ENCODE measurements around the gene MBNL1.

The MBNL1 gene

DNA sequence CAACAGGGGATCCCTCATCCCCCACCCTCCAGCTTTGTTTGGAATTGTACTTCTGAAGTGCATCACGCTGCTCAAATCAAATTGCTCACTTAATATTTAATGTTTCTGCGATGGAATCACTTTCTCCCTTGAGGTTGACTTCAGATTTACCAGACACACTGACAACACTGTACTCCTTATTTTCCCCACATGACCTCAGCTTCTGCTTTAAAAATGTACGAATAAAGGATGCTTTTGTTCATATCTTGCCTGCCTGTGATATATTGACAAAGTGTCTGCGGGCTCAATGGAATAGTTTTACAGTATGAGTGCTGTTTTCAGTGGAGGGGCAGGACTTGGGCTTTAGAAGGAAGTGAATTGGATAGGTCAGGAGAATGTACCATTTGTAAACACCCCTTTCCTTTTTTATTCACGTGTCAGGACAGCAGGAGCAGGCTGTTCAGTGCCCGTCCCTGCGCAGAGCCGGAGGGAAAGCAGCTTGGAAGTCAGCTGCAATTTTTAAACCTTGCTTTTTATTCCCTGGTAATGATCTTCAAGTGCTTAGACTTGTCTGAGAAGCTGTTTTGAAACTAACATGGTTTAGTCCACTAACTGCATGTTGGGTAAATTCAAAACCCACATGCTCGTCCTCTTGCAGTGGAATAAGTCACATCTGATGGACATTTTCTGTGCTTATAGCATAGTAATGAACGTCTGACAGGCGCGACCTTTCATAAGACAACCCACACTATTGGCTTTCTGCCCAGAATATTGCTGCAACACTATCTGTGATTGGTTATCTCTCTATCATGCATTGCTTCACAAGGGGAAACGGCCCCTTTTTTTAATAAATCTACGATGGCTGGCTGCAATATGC is 29.9 kb downstream of the MBNL1 start:
- peak; percentile 52 for DNase-seq (ENCODE audit: low read depth)

DNA sequence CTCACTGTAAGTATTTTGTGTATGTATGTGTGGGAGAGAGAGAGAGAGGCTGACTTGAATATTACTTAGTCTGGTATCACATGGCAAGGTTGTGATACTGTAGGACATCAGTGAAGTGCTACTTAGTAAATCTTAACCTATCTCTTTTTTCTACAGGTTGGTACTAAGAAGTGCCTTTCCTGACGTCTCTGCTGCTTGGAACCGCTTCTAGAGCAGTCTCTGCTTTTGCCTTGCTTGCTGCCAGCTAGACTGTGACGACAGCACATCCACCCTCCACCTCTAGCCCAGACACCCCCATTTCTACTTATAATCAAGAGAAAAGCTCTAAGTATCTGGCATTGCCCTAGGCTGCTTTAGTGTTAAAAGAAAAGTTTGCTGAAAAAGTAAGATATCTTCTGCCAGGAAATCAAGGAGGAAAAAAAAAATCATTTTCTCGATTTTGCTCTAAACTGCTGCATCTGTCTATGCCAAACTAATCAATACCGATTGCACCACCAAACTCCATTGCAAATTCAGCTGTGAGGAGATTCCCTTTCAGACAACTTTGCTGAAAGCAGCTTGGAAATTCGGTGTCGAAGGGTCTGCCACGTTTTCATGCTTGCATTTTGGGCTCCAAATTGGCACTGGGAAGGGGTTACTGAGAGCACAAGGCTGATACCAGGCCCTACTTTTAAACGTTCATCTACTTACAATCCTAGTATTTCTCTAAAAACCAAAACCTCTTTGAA is 30.7 kb downstream of the MBNL1 start:
- DNase-seq (ENCODE audit: low read depth): no peak

- DNase-seq (ENCODE audit: low read depth): no peak
These were observed 31.5 kb downstream of the MBNL1 start for GRCh38 chr3:152300029-152300731.

DNA sequence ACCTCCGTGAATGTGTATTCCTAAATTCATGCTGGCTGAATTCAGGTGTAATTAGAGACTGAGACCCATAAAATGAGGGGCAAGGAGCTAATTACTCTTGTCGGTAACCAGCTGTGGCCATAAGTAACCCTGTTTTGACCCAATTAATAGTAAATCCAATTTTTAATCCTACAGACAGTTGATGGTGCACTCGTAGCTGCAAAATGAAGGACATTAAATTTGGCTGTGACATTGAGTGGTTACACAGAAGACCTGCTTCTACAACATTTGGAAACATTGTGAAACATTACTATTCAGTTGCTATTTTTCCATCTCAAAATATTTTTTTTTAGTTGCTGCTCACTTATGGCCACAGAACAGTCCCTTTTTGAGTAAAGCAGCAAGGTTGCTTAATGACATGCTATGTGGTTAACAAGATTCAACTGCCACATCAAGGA is 33.0 kb downstream of the MBNL1 start:
- DNase-seq (ENCODE audit: low read depth): no peak

DNA sequence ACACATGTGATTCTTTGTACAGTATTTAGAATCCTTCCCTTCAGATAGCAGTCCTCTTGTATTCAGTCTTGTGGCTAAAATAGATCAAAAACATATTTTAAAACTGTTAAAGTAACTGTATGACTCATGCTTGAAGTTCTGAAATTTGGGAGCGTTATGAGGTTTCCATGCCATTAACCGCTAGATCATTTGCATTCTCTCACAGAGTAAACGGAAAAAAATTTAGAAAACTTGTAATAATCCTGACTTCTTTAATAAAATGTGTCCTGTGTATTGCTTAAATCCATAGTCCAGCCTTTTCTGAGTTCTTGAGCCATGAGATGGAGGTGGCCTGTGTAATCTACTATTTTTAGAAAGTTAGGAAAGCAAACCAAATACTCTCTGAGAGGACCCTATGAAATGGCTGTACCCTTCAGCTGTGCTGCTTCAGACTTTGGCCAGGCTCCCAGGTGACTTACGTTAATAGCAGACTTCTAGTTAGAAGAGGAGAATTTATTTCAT is 33.8 kb downstream of the MBNL1 start:
- DNase-seq (ENCODE audit: low read depth): no peak

- no peak for DNase-seq (ENCODE audit: low read depth)
These were observed 35.4 kb downstream of the MBNL1 start for GRCh38 chr3:152304160-152304559.

DNA sequence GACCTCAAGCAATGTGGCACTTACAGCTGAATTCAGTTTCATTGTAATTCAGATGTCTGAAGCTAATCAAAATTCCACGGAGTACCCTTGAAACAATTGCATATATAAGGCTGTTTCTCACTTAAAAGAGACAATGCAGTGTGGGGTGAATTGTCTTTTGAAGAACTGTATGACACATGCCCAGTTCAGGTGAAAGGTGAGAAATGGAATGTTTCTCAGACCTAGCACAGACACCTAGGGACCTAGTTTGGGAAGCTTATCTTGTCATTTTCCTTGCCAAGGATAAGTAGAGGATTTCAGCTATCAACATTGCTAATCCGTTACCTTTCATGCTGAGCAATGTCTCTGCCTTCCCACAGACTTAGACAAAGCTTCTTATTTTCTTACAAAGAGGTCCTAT is 36.3 kb downstream of the MBNL1 start:
- DNase-seq (ENCODE audit: low read depth): no peak

DNA sequence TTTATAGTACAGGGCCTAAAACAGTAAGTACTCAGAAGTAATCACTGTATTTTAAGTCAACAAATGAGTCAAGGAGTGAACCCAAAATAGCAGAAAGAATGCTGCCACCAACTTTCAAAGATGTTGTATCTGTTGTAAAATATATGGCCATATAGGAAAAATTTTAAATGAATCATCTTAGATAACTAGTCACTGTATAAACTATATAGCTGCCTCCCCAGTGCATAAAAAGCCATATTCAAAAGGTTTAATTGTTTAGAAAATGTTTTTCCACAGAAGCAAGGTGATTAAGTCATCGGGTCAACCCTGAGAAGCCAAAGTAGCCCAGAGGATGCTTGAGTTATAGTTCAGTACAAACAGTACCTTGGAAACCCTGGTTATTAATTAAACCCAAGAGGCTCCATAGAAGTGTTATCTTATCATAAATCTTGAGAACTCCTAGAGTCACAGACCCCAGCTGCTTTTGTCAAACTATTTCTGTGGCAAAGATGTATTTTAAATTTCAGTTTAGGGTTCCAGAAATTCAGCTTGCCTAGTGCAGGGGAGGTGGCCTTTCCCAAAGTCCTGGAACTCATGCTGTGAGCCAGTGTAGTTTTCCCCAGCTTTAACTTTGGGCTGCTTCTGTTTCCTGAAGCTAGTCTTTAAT is 39.2 kb downstream of the MBNL1 start:
- no peak for DNase-seq (ENCODE audit: low read depth)

DNA sequence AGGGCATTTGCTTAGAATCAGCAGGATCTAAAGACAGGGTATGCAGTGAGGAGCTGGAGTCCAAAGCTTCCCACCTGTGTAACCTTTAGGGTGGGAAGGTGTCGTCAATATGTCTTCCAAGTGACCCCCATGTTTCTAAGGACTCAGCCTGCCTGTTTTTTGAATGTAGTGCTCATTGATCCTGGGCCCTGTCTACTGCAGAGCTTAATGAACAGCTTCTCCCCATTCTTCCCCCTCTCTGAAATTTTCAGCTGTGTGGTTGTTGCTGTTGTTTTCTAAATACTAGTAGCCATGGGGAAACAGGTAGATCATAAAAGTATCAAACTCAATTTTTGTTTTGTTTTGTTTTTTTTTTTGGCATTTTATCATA is 39.7 kb downstream of the MBNL1 start:
- DNase-seq (ENCODE audit: low read depth): no peak

DNA sequence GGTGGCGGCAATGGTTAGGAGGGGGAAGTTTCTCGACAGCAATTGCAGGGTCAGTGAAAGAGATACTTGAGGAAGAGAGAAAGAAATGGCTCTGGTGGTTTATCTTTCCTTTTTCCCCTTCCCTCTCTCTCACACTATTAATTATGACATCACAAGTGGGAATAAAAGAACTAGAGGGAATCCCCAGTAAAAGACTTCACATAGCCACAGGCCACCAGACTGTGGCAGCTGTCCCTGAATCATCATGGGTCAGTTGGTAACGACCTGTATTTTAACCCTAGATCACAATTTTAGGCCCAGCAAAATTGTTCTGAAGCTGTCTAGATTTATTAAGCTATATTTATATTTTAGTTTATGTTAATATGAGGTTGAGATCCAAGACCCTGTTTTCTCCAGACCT is 40.3 kb downstream of the MBNL1 start:
- no peak for DNase-seq (ENCODE audit: low read depth)

DNA sequence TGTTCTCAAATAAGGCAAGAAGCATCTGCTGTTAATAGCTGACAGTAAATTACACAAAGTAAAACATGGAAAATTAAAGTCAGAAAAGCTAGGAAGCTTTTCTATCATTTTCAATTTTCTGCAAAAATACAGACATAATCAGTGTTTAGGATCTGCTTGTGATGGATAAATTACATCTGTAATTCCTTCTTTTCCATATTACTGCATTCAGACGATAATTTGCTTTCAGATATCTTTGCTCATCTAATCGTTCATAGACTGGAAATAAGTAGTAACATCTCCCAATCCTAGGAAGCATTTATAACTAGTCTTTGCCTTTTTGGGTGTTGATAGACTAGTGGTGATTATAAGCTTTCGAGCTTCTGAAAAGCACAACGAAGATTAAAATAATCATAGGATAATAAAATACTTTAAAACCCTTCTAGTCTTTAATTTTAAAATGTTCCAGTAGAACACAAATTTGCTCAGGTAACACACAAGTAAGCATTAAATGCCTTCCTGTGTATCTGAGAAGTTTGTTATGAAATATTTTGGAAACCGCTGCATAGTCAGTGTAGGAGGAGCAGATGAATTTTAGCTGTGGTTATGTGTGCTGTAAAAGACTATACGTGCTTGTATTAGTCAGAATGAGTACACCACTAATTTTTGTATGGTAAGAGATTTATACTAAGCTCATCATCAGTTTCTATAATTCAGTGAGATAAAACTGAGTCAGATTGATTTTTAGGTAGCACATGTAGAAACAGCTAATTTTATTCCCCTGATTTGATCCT is 41.0 kb downstream of the MBNL1 start:
- no peak for DNase-seq (ENCODE audit: low read depth)

GRCh38 chr3:152313430-152313829 is 44.7 kb downstream of the MBNL1 start:
- no peak for DNase-seq (ENCODE audit: low read depth)

- DNase-seq (ENCODE audit: low read depth): no peak
These were observed 45.2 kb downstream of the MBNL1 start for GRCh38 chr3:152313914-152314313.

GRCh38 chr3:152314677-152315353 is 46.1 kb downstream of the MBNL1 start:
- no peak for DNase-seq (ENCODE audit: low read depth)

- DNase-seq (ENCODE audit: low read depth): no peak
These were observed 46.9 kb downstream of the MBNL1 start for GRCh38 chr3:152315623-152316022.

GRCh38 chr3:152316318-152316717 is 47.6 kb downstream of the MBNL1 start:
- DNase-seq (ENCODE audit: low read depth): no peak

DNA sequence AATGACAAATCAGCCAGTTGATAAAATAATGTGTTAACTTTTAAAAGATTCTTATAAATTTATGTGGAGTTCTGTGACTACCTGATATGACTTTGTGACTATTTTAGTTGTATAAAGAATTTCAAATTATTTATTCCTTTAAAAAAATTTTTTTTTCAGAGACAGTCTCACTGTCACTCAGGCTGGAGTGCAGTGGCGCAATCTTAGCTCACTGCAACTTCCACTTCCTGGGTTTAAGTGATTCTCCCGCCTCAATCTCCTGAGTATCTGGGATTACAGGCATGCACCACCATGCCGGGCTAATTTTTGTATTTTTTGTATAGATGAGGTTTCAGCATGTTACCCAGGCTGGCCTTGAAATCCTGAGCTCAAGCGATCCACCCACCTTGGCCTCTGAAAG is 48.5 kb downstream of the MBNL1 start:
- no peak for DNase-seq (ENCODE audit: low read depth)

GRCh38 chr3:152317956-152318355 is 49.2 kb downstream of the MBNL1 start:
- DNase-seq (ENCODE audit: low read depth): no peak

DNA sequence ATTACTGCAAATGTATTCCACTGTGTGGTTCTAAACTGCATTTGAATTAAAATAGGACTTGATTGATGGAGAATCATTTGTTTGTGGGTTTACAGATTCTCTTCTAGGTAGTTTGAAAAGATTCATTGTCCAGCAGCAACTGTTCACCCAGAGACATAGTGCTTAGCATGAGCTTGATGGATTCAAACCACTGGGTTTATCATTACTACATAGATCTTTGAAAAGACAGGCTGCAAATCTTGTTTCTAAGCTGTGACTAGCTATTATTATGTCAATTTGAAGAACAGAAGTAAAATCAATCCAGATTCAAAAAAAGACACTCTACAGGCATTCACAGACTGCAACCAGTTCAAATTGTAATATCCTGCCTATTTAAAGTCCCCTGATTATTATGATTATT is 49.8 kb downstream of the MBNL1 start:
- no peak for DNase-seq (ENCODE audit: low read depth)

GRCh38 chr3:152319256-152319655 is 50.5 kb downstream of the MBNL1 start:
- no peak for DNase-seq (ENCODE audit: low read depth)
